Measurements from ENCODE around the gene RAB11FIP4. TPM values are rescaled to one million over a fixed set of nuclear protein-coding genes. Genes with fewer than 3 reads are reported as not detected.

Gene RAB11FIP4
- total RNA-seq, 2 donors from 2014 or later, result 0.68 to 3.7 TPM

DNA sequence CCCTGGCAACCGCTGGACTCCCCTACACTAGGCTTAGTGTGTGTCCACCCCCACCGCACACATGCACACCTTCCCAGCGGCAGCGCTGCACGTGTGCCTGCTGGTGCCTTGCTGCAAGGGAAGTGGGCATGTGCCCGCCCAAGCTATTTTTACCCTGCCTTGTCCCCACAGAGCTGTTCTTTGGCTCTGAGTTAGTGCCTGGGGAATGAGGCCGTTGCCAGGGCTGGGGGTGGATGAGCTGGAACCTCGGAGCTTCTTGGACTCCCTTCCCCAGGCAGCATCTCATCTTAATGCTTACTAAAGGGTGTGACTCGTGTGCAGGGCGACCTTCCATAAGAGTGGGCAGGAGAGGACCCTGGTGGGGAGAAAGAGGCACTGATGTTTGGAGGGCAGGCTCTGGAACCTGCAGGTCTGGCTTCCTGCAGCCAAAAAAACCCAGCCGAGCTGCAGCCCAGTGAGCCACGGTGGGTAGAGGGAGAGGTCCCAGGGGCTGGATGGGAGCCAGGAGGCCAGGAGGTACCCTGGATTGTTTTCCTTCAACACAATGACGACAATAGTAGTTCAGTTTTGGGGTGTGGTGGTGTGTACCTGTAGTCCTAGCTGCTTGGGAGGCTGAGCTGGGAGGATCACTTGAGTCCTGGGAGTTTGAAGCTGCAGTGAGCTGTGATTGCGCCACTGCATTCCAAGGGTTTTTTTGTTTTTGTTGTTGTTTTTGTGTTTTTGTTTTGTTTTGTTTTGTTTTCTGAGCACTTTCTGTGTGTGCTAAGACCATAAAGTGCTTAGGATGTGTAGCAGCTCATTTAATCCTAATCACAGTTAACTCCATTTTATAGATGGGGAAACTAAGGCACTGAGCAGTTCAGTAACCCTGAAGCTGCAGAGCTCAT, 119.1 kb downstream of the RAB11FIP4 start:
- TF ChIP-seq, protein P1, sequence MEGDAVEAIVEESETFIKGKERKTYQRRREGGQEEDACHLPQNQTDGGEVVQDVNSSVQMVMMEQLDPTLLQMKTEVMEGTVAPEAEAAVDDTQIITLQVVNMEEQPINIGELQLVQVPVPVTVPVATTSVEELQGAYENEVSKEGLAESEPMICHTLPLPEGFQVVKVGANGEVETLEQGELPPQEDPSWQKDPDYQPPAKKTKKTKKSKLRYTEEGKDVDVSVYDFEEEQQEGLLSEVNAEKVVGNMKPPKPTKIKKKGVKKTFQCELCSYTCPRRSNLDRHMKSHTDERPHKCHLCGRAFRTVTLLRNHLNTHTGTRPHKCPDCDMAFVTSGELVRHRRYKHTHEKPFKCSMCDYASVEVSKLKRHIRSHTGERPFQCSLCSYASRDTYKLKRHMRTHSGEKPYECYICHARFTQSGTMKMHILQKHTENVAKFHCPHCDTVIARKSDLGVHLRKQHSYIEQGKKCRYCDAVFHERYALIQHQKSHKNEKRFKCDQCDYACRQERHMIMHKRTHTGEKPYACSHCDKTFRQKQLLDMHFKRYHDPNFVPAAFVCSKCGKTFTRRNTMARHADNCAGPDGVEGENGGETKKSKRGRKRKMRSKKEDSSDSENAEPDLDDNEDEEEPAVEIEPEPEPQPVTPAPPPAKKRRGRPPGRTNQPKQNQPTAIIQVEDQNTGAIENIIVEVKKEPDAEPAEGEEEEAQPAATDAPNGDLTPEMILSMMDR (IDR thresholded peaks at IDR 0.05), result no peak
- ATAC-seq (ENCODE audit: insufficient number of reproducible peaks, low FRiP score, low read depth) (peak; percentile 47), DNase-seq (ENCODE audit: low spot score) (no peak)
- H3K27me3 ChIP-seq (replicated peaks; ENCODE audit: insufficient read depth), result no peaks in the 10 kb centered on the region
- peak overlapping the region; percentile 43 for H3K4me3 ChIP-seq
- no peaks in the 10 kb centered on the region for H3K9me3 ChIP-seq
- H3K4me1 ChIP-seq (ENCODE audit: control insufficient read depth in 1 of 2, low read depth in 2 of 2), result peaks cover 14 to 23% of the 10 kb centered on the region in 2 donors
- no peak overlapping the region for H3K27ac ChIP-seq
- no peaks in the 10 kb centered on the region for H3K36me3 ChIP-seq

DNA sequence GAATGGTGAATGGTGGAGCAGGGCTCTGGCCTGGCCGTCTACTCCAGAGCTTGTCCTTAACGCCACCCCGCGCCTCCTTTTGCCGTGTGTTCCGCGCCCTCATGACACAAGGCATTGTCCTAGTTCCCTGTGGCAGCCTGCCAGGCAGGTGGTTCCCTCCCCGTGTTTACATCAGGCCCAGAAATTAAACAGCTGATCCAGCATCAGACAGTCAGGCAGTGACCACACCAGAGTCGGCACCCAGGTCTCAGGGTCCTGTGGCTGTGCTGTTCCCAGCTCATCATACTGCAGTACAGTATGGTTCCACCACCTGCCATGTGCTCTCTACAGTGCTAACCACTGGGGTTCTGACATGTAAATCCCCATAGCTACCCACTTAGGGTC, 119.7 kb downstream of the RAB11FIP4 start:
- ATAC-seq (ENCODE audit: insufficient number of reproducible peaks, low FRiP score, low read depth), result no peak
- Histone ChIP-seq H3K4me3 (no peak overlapping the region), H3K9me3 (no peaks in the 10 kb centered on the region), H3K4me1 (ENCODE audit: control insufficient read depth in 1 of 2, low read depth in 2 of 2) (peaks cover 14 to 23% of the 10 kb centered on the region in 2 donors), H3K27me3 (replicated peaks; ENCODE audit: insufficient read depth) (no peaks in the 10 kb centered on the region), H3K36me3 (no peaks in the 10 kb centered on the region), H3K27ac (no peak overlapping the region)
- TF ChIP-seq, protein P1 (IDR thresholded peaks at IDR 0.05), result no peak
- no peak for DNase-seq (ENCODE audit: low spot score)

DNA sequence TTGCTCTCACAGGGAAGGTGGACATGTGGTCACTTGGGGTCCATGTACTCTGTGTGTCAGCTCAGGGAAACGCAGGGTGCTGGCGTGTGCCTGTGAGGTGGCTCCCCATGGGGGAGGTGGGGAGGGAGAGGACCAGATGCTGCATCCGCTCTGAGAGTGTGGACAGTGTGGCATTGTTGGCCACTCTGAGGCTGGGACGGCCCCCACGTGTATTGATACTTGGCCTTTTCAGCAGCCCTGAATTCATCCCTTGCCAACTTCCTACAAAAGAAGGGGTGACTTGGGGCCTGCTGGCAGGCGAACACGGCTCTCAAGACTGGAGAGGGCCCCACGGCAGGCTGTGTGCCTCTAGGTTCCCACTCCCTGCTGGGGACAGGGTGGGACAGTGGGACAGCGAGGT, 120.1 kb downstream of the RAB11FIP4 start:
- DNase-seq (ENCODE audit: low spot score) (no peak), ATAC-seq (ENCODE audit: insufficient number of reproducible peaks, low FRiP score, low read depth) (no peak)
- Histone ChIP-seq H3K36me3 (no peaks in the 10 kb centered on the region), H3K4me1 (ENCODE audit: control insufficient read depth in 1 of 2, low read depth in 2 of 2) (peaks cover 14 to 23% of the 10 kb centered on the region in 2 donors), H3K27ac (no peak overlapping the region), H3K4me3 (no peak overlapping the region), H3K9me3 (no peaks in the 10 kb centered on the region), H3K27me3 (replicated peaks; ENCODE audit: insufficient read depth) (no peaks in the 10 kb centered on the region)
- TF ChIP-seq, protein P1 (IDR thresholded peaks at IDR 0.05), result no peak

DNA sequence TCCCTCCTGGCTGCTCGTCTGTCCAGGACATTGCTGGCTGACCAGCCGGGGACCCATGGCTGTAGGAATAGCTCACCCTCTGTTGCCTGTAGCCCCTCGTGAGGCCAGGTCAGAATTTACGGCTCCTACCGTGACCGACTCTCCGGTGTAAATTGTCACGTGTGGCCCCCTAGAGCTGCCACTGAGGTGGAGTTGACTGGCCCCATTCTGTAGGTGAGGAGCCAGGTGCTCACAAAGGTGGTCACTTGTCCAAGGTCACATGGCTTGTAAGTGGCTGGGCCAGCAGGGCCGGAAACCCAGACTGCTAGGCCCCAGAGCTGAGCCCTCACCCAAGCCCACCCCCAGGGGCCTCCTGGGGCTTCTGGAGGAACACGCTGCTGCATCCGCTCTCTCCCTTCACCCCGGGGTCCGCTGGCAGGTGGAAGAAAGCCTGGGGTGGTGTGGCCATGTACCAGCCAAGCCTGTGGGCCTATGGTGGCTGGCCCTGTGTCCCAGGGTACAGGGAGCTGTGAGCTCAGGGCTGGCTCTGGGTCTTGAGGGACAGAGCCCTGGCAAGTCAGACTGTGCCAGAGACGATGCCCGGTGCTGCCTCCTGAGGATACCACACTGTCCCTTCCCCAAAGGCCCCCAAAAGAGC, 120.7 kb downstream of the RAB11FIP4 start:
- Histone ChIP-seq H3K9me3 (no peaks in the 10 kb centered on the region), H3K36me3 (no peaks in the 10 kb centered on the region), H3K27ac (no peak overlapping the region), H3K4me3 (no peak overlapping the region), H3K4me1 (ENCODE audit: control insufficient read depth in 1 of 2, low read depth in 2 of 2) (peaks cover 14 to 23% of the 10 kb centered on the region in 2 donors), H3K27me3 (replicated peaks; ENCODE audit: insufficient read depth) (no peaks in the 10 kb centered on the region)
- TF ChIP-seq, protein P1 (IDR thresholded peaks at IDR 0.05), result no peak
- DNase-seq (ENCODE audit: low spot score) (no peak), ATAC-seq (ENCODE audit: insufficient number of reproducible peaks, low FRiP score, low read depth) (no peak)

DNA sequence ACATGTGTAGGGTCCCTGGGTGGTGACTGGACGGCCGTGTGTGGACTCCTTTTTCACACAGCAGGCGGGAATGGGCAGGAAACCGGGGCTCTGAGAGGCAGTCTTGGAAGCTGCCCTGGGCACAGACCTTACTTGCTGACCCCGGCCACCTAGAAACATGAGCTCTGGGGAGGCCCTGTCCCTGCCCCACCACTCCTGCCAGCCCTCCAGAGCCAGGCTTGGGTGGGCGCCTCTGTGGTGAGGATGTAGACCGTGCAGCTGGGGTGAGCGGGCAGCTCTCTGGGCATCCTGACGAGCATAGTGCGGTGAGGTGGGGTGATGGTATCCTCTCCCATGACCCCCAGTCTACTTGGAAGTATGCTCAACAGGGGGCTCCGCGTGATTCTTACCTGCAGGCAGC, 121.3 kb downstream of the RAB11FIP4 start:
- TF ChIP-seq, protein P1 (IDR thresholded peaks at IDR 0.05), result no peak
- no peak for ATAC-seq (ENCODE audit: insufficient number of reproducible peaks, low FRiP score, low read depth)

More for the DNA sequence above, 121.3 kb downstream of the RAB11FIP4 start:
- Histone ChIP-seq H3K27me3 (replicated peaks; ENCODE audit: insufficient read depth) (no peaks in the 10 kb centered on the region), H3K27ac (no peak overlapping the region), H3K36me3 (no peaks in the 10 kb centered on the region), H3K4me3 (no peak overlapping the region), H3K9me3 (no peaks in the 10 kb centered on the region), H3K4me1 (ENCODE audit: control insufficient read depth in 1 of 2, low read depth in 2 of 2) (peaks cover 14 to 23% of the 10 kb centered on the region in 2 donors)
- no peak for DNase-seq (ENCODE audit: low spot score)
